Upper lobe of left lung (tissue), 6 donors: ENCODE data around the gene LRP1B. TPM values are rescaled to one million over a fixed set of nuclear protein-coding genes. Genes with fewer than 3 reads are reported as not detected.

Experiments
- ATAC-seq, 2 donors: fragments of 200-7000 bp; cut with Tn5 transposase; one replicate each; pipeline ENCODE4 v1.9.1; 2022; ENCODE audit warnings: mild to moderate bottlenecking in 2 of 2, moderate library complexity in 2 of 2; ENCODE audit not compliant: low FRiP score in 2 of 2
- DNase-seq, 2 donors: peaks; one replicate each; pipeline ENCODE4 v3.0.0-alpha.2; 2019 to 2020
- H3K27ac ChIP-seq, 4 donors: fragments of 200-600 bp; sonication (generic); one replicate each; pipeline ENCODE4 v1.5.1; 2016 to 2019
- H3K27me3 ChIP-seq, 4 donors: fragments of 200-600 bp; sonication (generic); one replicate each; pipeline ENCODE4 v1.5.1; 2017 to 2019
- H3K36me3 ChIP-seq, 4 donors: fragments of 200-600 bp; sonication (generic); one replicate each; pipeline ENCODE4 v1.5.1; 2016 to 2019
- H3K4me1 ChIP-seq, 4 donors: fragments of 200-600 bp; sonication (generic); one replicate each; pipeline ENCODE4 v1.5.1; 2018 to 2019
- H3K4me3 ChIP-seq, 4 donors: fragments of 200-600 bp; sonication (generic); one replicate each; pipeline ENCODE4 v1.5.1; 2017 to 2019; ENCODE audit warnings: mild to moderate bottlenecking in 2 of 4, moderate library complexity in 1 of 4
- H3K9me3 ChIP-seq, 4 donors: fragments of 200-600 bp; sonication (generic); one replicate each; pipeline ENCODE4 v1.5.1; 2018 to 2019
- EP300 ChIP-seq, 4 donors: sonication (generic); formaldehyde crosslinking; IDR thresholded peaks; one replicate each; pipeline ENCODE4 v1.5.1; 2017; ENCODE audit warnings: antibody characterized with exemption in 4 of 4, control low read depth in 2 of 4
- POLR2A ChIP-seq, 4 donors: fragments of 450-650 bp; IDR thresholded peaks; one replicate each; pipeline ENCODE4 v1.5.1; 2016 to 2017; ENCODE audit warnings: antibody characterized with exemption in 4 of 4, mild to moderate bottlenecking in 2 of 4
- POLR2AphosphoS5 ChIP-seq, 2 donors: sonication (generic); formaldehyde crosslinking; IDR thresholded peaks; one replicate each; pipeline ENCODE4 v1.5.1; 2017; ENCODE audit warnings: antibody characterized with exemption in 2 of 2
- WGBS, 2 donors: methylation state at CpG; one replicate each; pipeline ENCODE4 v1.1.5; 2017 to 2018; 5-methylcytosine and 5-hydroxymethylcytosine counted together
- total RNA-seq, 6 donors: library from RNA; depleted of rRNA in 4 of 6; stranded (reverse); fragments of >200 nt in 4 of 6; gene quantifications; one replicate each; pipeline versions ENCODE4 v1.1.0 to v1.2.1, GENCODE V29; 2016 to 2021
- TF ChIP-seq, protein P1 (sequence below), 6 experiments: fragments of 450-650 bp in 4 of 6; fragments of 200-600 bp in 2 of 6; sonication (generic) in 2 of 6; IDR thresholded peaks; one replicate each; pipeline ENCODE4 v1.5.1; 2016 to 2019; ENCODE audit warnings: antibody characterized with exemption in 6 of 6
- donor health status: DM: no; HTN: no; CAD: no; lungs with moderate emphysema.
- donor health status: DM: no; HTN: yes; CAD: no; lungs with severe emphysema.

The LRP1B gene
- total RNA-seq, 6 donors from 2014 or later, result under 0.01 to 0.46 (median 0.11) TPM

DNA sequence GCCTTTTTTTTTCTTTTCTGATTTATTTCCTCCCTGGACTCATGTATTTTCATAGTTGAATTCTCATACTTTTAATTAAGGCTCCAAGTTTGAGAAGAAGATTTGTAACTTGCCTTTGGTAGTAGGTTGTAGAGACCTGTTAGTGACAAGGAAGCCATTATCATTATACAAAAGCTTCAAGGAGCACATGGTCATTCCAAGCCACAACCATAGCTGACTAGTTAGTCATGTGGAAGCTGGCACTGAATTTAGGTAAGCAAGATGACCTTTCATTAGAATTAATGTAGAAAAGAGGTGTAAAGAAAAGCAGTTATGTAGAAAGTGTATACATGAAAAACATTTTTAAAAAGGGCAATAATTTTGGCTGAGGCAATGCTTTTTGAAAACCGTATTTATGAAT lies 89.7 kb downstream of the LRP1B start:
- no peak overlapping the region for H3K27ac ChIP-seq
- 84 to 94% methylated on average over 1 of the region's 1 CpG for WGBS, 2 donors
- TF ChIP-seq EP300 (IDR thresholded peaks at IDR 0.05), result no peak
- no peak for TF ChIP-seq POLR2AphosphoS5 (IDR thresholded peaks at IDR 0.05)
- TF ChIP-seq, protein P1, sequence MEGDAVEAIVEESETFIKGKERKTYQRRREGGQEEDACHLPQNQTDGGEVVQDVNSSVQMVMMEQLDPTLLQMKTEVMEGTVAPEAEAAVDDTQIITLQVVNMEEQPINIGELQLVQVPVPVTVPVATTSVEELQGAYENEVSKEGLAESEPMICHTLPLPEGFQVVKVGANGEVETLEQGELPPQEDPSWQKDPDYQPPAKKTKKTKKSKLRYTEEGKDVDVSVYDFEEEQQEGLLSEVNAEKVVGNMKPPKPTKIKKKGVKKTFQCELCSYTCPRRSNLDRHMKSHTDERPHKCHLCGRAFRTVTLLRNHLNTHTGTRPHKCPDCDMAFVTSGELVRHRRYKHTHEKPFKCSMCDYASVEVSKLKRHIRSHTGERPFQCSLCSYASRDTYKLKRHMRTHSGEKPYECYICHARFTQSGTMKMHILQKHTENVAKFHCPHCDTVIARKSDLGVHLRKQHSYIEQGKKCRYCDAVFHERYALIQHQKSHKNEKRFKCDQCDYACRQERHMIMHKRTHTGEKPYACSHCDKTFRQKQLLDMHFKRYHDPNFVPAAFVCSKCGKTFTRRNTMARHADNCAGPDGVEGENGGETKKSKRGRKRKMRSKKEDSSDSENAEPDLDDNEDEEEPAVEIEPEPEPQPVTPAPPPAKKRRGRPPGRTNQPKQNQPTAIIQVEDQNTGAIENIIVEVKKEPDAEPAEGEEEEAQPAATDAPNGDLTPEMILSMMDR (IDR thresholded peaks at IDR 0.05), result no peak
- TF ChIP-seq POLR2A (IDR thresholded peaks at IDR 0.05), result no peak

DNA sequence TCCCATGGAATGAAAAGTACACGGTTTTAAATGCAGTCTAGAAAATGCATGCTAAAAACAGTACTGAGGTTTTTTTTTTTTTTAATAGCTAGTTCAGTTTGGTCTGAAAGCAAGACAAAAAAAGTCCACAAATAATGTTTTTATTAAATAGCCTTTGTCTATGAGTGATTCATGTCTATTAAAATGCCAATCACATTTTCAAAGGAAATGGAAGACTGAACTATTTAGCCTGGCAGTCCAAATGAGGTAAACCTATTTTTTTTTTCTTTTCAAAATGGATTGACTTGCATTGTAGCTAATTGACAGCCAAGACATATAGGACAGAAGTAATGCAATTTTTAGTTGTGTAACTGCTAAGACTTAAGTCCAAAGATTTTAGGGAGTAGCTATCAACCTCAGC lies 90.3 kb downstream of the LRP1B start:
- Histone ChIP-seq H3K4me3 (no peak overlapping the region), H3K36me3 (no peaks in the 10 kb centered on the region), H3K9me3 (no peaks in the 10 kb centered on the region), H3K27me3 (no peaks in the 10 kb centered on the region), H3K27ac (no peak overlapping the region), H3K4me1 (no peaks in the 10 kb centered on the region)
- TF ChIP-seq, protein P1 (IDR thresholded peaks at IDR 0.05), result no peak
- TF ChIP-seq EP300 (IDR thresholded peaks at IDR 0.05) (no peak), POLR2AphosphoS5 (IDR thresholded peaks at IDR 0.05) (no peak), POLR2A (IDR thresholded peaks at IDR 0.05) (no peak)
- ATAC-seq (no peak), DNase-seq (no peak)
- WGBS, 2 donors, result 63 to 76% methylated on average over 1 of the region's 1 CpG

More for the DNA sequence above, 89.7 kb downstream of the LRP1B start:
- no peak for DNase-seq
- ATAC-seq, result no peak
- H3K27me3 ChIP-seq, result no peaks in the 10 kb centered on the region
- no peaks in the 10 kb centered on the region for H3K9me3 ChIP-seq
- no peaks in the 10 kb centered on the region for H3K36me3 ChIP-seq
- H3K4me3 ChIP-seq, result no peak overlapping the region
- H3K4me1 ChIP-seq, result no peaks in the 10 kb centered on the region

DNA sequence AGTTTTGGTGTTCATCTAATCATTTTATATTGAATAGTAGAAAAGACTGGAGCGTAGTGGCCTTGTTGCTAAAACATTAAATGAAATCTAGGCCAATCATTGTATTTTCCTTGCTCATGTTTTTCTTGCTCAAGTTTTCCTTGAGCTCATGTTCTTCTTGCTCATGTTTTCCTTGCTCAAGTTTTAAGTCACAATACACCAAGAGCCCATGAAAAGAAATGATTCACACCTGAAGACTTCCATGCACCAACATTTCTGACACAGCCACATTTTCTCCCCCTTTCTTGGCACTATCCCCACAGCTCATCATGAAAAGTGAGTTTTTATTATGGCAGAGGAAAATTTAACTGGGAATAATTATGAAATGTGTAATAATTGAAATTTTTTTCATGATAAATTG lies 92.0 kb downstream of the LRP1B start:
- no peaks in the 10 kb centered on the region for H3K9me3 ChIP-seq
- no peaks in the 10 kb centered on the region for H3K27me3 ChIP-seq
- no peak for DNase-seq
- H3K27ac ChIP-seq, result no peak overlapping the region
- TF ChIP-seq POLR2AphosphoS5 (IDR thresholded peaks at IDR 0.05) (no peak), POLR2A (IDR thresholded peaks at IDR 0.05) (no peak), EP300 (IDR thresholded peaks at IDR 0.05) (no peak)
- TF ChIP-seq, protein P1 (IDR thresholded peaks at IDR 0.05), result no peak
- no peak overlapping the region for H3K4me3 ChIP-seq
- no peaks in the 10 kb centered on the region for H3K36me3 ChIP-seq
- no peaks in the 10 kb centered on the region for H3K4me1 ChIP-seq
- 87 to 97% methylated on average over 1 of the region's 1 CpG for WGBS, 2 donors
- no peak for ATAC-seq

DNA sequence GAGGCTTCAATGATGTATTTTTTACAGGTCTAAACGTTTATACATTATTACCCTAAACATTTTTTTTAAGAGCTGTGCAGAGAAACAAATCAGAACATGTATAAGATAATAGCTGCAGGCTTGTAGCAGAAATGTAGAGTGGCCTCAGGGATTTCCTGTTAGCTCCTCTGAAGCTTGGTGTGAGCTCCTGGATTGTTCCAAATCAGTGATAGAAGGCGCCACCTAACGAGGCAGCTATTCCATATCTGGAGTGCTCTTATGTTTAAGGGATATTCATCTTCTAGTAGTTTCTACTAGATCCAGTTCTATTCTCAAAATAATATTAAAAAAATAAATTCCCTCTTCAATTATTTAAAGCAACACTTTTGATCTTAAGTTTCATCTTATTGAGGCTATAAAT lies 93.1 kb downstream of the LRP1B start:
- DNase-seq (no peak), ATAC-seq (no peak)
- 28 to 29% methylated on average over 3 of the region's 3 CpGs for WGBS, 2 donors
- TF ChIP-seq POLR2A (IDR thresholded peaks at IDR 0.05), result no peak
- TF ChIP-seq, protein P1 (IDR thresholded peaks at IDR 0.05), result no peak
- no peaks in the 10 kb centered on the region for H3K9me3 ChIP-seq
- H3K36me3 ChIP-seq, result no peaks in the 10 kb centered on the region
- no peak overlapping the region for H3K27ac ChIP-seq
- H3K4me1 ChIP-seq, result no peaks in the 10 kb centered on the region
- H3K4me3 ChIP-seq, result no peak overlapping the region
- H3K27me3 ChIP-seq, result no peaks in the 10 kb centered on the region

DNA sequence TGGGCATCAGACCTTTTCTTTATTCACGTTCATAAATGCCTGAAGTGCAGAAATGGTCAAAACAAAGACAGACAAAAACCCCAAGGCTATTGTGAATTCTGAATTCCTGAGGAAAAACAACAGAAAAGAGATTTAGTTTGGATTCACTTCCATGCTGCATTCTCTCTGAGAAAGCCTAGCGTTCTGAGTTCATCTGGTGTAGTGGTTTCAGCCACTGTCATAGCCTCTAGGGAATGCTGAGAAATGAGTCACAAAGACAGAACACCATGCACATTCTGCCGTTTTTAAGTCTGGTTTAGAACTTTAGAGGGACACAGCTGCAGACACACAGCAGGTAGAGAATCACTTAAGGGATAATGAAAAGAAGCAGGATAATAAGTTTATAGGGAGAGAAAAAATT lies 93.8 kb downstream of the LRP1B start:
- no peaks in the 10 kb centered on the region for H3K4me1 ChIP-seq
- TF ChIP-seq POLR2A (IDR thresholded peaks at IDR 0.05) (no peak), POLR2AphosphoS5 (IDR thresholded peaks at IDR 0.05) (no peak), EP300 (IDR thresholded peaks at IDR 0.05) (no peak)
- TF ChIP-seq, protein P1 (IDR thresholded peaks at IDR 0.05), result no peak
- DNase-seq (no peak), ATAC-seq (no peak)
- no peaks in the 10 kb centered on the region for H3K9me3 ChIP-seq
- H3K4me3 ChIP-seq, result no peak overlapping the region
- no peak overlapping the region for H3K27ac ChIP-seq
- H3K27me3 ChIP-seq, result no peaks in the 10 kb centered on the region
- no peaks in the 10 kb centered on the region for H3K36me3 ChIP-seq
- WGBS, 2 donors, result 53 to 74% methylated on average over 3 of the region's 3 CpGs
